ENCODE measurements around the gene FAM9B. TPM values are rescaled to one million over a fixed set of nuclear protein-coding genes. Genes with fewer than 3 reads are reported as not detected.

Gene FAM9B
- total and polyA plus RNA-seq, 2 donors (not counting 1 experiment from before 2014, with no cell fraction given) = not detected

- TF ChIP-seq CTCF (conservative IDR thresholded peaks at IDR 0.05 in 1 of 2, IDR thresholded peaks at IDR 0.05 in 1 of 2; ENCODE audit: low read depth in 1 of 2, low read length in 2 of 2) = no peak
- TF ChIP-seq EZH2 (IDR thresholded peaks at IDR 0.05; ENCODE audit: low read length, missing control alignments) = no peak
- DNase-seq (ENCODE audit: low read depth in 2 of 2) = no peak
- H3K9me3 ChIP-seq (ENCODE audit: control insufficient read depth, insufficient read depth, low read depth, low read length) = no peaks in the 10 kb centered on the region
These were observed 4.3 kb upstream of the FAM9B start for GRCh38 chrX:9038244-9038643.

GRCh38 chrX:9037296-9037695, 3.4 kb upstream of the FAM9B start:
- H3K9me3 ChIP-seq (ENCODE audit: control insufficient read depth, insufficient read depth, low read depth, low read length) = no peaks in the 10 kb centered on the region
- no peaks in the 10 kb centered on the region for H3K4me1 ChIP-seq (ENCODE audit: control insufficient read depth, extremely low read depth, insufficient read depth, low read length)
- H4K20me1 ChIP-seq (ENCODE audit: control insufficient read depth, extremely low read depth, insufficient read depth, low read length) = no peaks in the 10 kb centered on the region
- H2AFZ ChIP-seq (ENCODE audit: low read length) = no peak overlapping the region
- TF ChIP-seq EZH2 (IDR thresholded peaks at IDR 0.05; ENCODE audit: low read length, missing control alignments) = no peak
- no peak for TF ChIP-seq CTCF (conservative IDR thresholded peaks at IDR 0.05 in 1 of 2, IDR thresholded peaks at IDR 0.05 in 1 of 2; ENCODE audit: low read depth in 1 of 2, low read length in 2 of 2)
- no peaks in the 10 kb centered on the region for H3K36me3 ChIP-seq (ENCODE audit: control insufficient read depth, insufficient read depth, low read length)
- no peak overlapping the region for H3K4me2 ChIP-seq (ENCODE audit: extremely low read depth, insufficient read depth, low read length)
- no peaks in the 10 kb centered on the region for H3K79me2 ChIP-seq (ENCODE audit: control insufficient read depth, insufficient read depth, low read length)
- DNase-seq (ENCODE audit: low read depth in 2 of 2) = no peak
- no peak overlapping the region for H3K27ac ChIP-seq (ENCODE audit: insufficient read depth, low read length)
- no peak overlapping the region for H3K9ac ChIP-seq (ENCODE audit: insufficient read depth, low read length)
- H3K4me3 ChIP-seq (replicated peaks in 1 of 4; ENCODE audit: control extremely low read depth in 1 of 4, insufficient read depth in 1 of 4, low read depth in 3 of 4, low read length in 4 of 4) = no peak overlapping the region
- no peaks in the 10 kb centered on the region for H3K27me3 ChIP-seq (ENCODE audit: control insufficient read depth, insufficient read depth, low read length)

More at GRCh38 chrX:9038244-9038643, 4.3 kb upstream of the FAM9B start:
- Histone ChIP-seq H3K9ac (ENCODE audit: insufficient read depth, low read length) (no peak overlapping the region), H3K36me3 (ENCODE audit: control insufficient read depth, insufficient read depth, low read length) (no peaks in the 10 kb centered on the region), H4K20me1 (ENCODE audit: control insufficient read depth, extremely low read depth, insufficient read depth, low read length) (no peaks in the 10 kb centered on the region), H3K4me2 (ENCODE audit: extremely low read depth, insufficient read depth, low read length) (no peak overlapping the region), H3K4me1 (ENCODE audit: control insufficient read depth, extremely low read depth, insufficient read depth, low read length) (no peaks in the 10 kb centered on the region), H3K27ac (ENCODE audit: insufficient read depth, low read length) (no peak overlapping the region), H3K27me3 (ENCODE audit: control insufficient read depth, insufficient read depth, low read length) (no peaks in the 10 kb centered on the region), H3K4me3 (replicated peaks in 1 of 4; ENCODE audit: control extremely low read depth in 1 of 4, insufficient read depth in 1 of 4, low read depth in 3 of 4, low read length in 4 of 4) (no peak overlapping the region), H3K79me2 (ENCODE audit: control insufficient read depth, insufficient read depth, low read length) (no peaks in the 10 kb centered on the region), H2AFZ (ENCODE audit: low read length) (no peak overlapping the region)

GRCh38 chrX:9033586-9033985, 341 bp downstream of the FAM9B start:
- Histone ChIP-seq H3K4me3 (replicated peaks in 1 of 4; ENCODE audit: control extremely low read depth in 1 of 4, insufficient read depth in 1 of 4, low read depth in 3 of 4, low read length in 4 of 4) (no peak overlapping the region), H3K27me3 (ENCODE audit: control insufficient read depth, insufficient read depth, low read length) (no peaks in the 10 kb centered on the region), H4K20me1 (ENCODE audit: control insufficient read depth, extremely low read depth, insufficient read depth, low read length) (no peaks in the 10 kb centered on the region), H3K9me3 (ENCODE audit: control insufficient read depth, insufficient read depth, low read depth, low read length) (no peaks in the 10 kb centered on the region), H3K27ac (ENCODE audit: insufficient read depth, low read length) (no peak overlapping the region), H2AFZ (ENCODE audit: low read length) (no peak overlapping the region), H3K4me2 (ENCODE audit: extremely low read depth, insufficient read depth, low read length) (no peak overlapping the region), H3K36me3 (ENCODE audit: control insufficient read depth, insufficient read depth, low read length) (no peaks in the 10 kb centered on the region), H3K79me2 (ENCODE audit: control insufficient read depth, insufficient read depth, low read length) (no peaks in the 10 kb centered on the region), H3K4me1 (ENCODE audit: control insufficient read depth, extremely low read depth, insufficient read depth, low read length) (no peaks in the 10 kb centered on the region), H3K9ac (ENCODE audit: insufficient read depth, low read length) (no peak overlapping the region)
- no peak for DNase-seq (ENCODE audit: low read depth in 2 of 2)
- TF ChIP-seq EZH2 (IDR thresholded peaks at IDR 0.05; ENCODE audit: low read length, missing control alignments) = no peak

Data from fibroblast of lung (primary cell).